Measurements from ENCODE around the gene GDI1. TPM values are rescaled to one million over a fixed set of nuclear protein-coding genes. Genes with fewer than 3 reads are reported as not detected.

The GDI1 gene
- total RNA-seq, 1 experiment from 2014 or later: 137 TPM

DNA sequence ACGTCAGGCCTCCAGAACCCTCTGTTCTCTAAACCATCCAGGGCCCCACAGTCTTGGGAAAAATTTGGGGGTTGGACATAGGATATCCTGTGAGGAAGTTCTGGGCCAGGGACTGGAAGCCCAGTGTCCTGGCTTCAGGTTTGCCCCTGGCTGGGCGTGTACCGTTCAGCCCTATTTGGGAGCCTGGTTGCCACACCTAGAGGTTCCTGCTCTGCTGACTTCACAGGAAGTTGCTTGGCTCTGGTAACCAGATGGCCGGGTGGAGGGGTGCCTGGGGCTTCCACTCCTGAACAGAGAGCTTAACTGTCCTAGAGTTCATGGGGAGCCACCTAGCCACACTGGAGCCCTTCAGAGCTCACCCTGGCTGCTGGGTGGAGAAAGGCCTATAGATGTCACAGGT, 24.5 kb upstream of the GDI1 start:
- H3K27me3 ChIP-seq (replicated peaks; ENCODE audit: insufficient read depth, low read depth, low read length, poor library complexity): no peaks in the 10 kb centered on the region
- H3K4me1 ChIP-seq (ENCODE audit: insufficient read depth, low read length, poor library complexity, severe bottlenecking): no peaks in the 10 kb centered on the region
- peak overlapping the region; percentile 79 for H3K4me3 ChIP-seq (ENCODE audit: low read depth, low read length, poor library complexity, severe bottlenecking)
- DNase-seq (ENCODE audit: low spot score): no peak
- no peak for TF ChIP-seq EZH2 (IDR thresholded peaks at IDR 0.05; ENCODE audit: borderline replicate concordance, low read depth, low read length, poor library complexity, severe bottlenecking)
- H3K36me3 ChIP-seq (ENCODE audit: insufficient read depth, low read length, poor library complexity, severe bottlenecking): no peaks in the 10 kb centered on the region
- H3K27ac ChIP-seq (ENCODE audit: low read depth, low read length, poor library complexity, severe bottlenecking): peak overlapping the region; percentile 30
- POLR2A ChIA-PET (ENCODE audit: low non-redundant PET): no interaction called here
- no peaks in the 10 kb centered on the region for H3K9me3 ChIP-seq (ENCODE audit: low read depth, low read length, poor library complexity, severe bottlenecking)
- CTCF ChIA-PET: no interaction called here
- BruUV-seq (replicated peaks): no TSS peak
- intact Hi-C loops (cut with micrococcal nuclease; ENCODE audit: unreplicated experiment): no loop called here

DNA sequence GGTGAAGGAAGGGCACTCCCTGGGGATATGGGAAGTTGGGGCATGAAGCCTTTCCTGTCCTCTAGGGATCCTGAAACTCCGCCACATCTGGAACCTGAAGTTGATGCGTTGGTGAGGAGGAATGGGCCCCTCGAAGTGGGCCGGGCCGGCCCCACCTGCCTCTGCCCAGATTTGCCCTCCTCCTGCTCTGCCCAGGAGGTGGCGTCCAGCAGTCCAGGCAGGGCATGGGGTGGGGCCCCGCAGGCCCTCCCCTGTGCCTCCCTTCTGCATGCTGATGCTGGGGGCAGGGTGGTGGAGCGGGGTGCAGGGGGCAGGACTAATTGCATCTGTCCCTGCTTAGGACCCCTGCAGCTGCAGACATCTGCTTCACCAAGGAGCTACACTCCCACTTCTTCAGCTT, 23.8 kb upstream of the GDI1 start:
- Histone ChIP-seq H3K9me3 (ENCODE audit: low read depth, low read length, poor library complexity, severe bottlenecking) (no peaks in the 10 kb centered on the region), H3K4me3 (ENCODE audit: low read depth, low read length, poor library complexity, severe bottlenecking) (no peak overlapping the region), H3K27me3 (replicated peaks; ENCODE audit: insufficient read depth, low read depth, low read length, poor library complexity) (no peaks in the 10 kb centered on the region), H3K4me1 (ENCODE audit: insufficient read depth, low read length, poor library complexity, severe bottlenecking) (no peaks in the 10 kb centered on the region), H3K36me3 (ENCODE audit: insufficient read depth, low read length, poor library complexity, severe bottlenecking) (no peaks in the 10 kb centered on the region), H3K27ac (ENCODE audit: low read depth, low read length, poor library complexity, severe bottlenecking) (no peak overlapping the region)
- intact Hi-C loops (cut with micrococcal nuclease; ENCODE audit: unreplicated experiment): no loop called here
- POLR2A ChIA-PET (ENCODE audit: low non-redundant PET): no interaction called here
- TF ChIP-seq, protein P1, sequence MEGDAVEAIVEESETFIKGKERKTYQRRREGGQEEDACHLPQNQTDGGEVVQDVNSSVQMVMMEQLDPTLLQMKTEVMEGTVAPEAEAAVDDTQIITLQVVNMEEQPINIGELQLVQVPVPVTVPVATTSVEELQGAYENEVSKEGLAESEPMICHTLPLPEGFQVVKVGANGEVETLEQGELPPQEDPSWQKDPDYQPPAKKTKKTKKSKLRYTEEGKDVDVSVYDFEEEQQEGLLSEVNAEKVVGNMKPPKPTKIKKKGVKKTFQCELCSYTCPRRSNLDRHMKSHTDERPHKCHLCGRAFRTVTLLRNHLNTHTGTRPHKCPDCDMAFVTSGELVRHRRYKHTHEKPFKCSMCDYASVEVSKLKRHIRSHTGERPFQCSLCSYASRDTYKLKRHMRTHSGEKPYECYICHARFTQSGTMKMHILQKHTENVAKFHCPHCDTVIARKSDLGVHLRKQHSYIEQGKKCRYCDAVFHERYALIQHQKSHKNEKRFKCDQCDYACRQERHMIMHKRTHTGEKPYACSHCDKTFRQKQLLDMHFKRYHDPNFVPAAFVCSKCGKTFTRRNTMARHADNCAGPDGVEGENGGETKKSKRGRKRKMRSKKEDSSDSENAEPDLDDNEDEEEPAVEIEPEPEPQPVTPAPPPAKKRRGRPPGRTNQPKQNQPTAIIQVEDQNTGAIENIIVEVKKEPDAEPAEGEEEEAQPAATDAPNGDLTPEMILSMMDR (conservative IDR thresholded peaks at IDR 0.05; ENCODE audit: low read depth, low read length): no peak
- no peak for TF ChIP-seq EZH2 (IDR thresholded peaks at IDR 0.05; ENCODE audit: borderline replicate concordance, low read depth, low read length, poor library complexity, severe bottlenecking)
- BruUV-seq (replicated peaks): no TSS peak
- no peak for DNase-seq (ENCODE audit: low spot score)
- CTCF ChIA-PET: no interaction called here

DNA sequence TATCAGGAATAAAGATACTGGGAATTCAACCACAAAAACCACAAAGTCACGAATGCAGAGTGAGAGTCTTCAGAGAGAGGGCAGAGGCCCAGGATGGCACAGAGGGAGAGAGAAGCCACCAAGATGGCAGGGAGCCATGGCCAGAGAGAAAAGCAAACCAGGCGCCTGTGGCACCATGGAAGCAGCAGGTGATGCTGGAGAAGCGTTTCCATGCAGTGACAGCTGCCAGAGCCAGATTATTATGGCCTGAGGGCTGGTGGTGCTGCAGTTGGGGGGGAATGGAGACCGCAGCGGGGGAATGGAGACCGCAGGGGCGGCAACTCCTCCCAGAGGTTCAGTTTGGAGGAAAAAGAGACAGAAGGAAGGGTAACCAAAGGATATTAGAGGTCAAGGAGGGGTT, 19.8 kb upstream of the GDI1 start:
- DNase-seq (ENCODE audit: low spot score): no peak
- Histone ChIP-seq H3K4me3 (ENCODE audit: low read depth, low read length, poor library complexity, severe bottlenecking) (no peak overlapping the region), H3K27me3 (replicated peaks; ENCODE audit: insufficient read depth, low read depth, low read length, poor library complexity) (no peaks in the 10 kb centered on the region), H3K4me1 (ENCODE audit: insufficient read depth, low read length, poor library complexity, severe bottlenecking) (no peaks in the 10 kb centered on the region), H3K9me3 (ENCODE audit: low read depth, low read length, poor library complexity, severe bottlenecking) (no peaks in the 10 kb centered on the region), H3K27ac (ENCODE audit: low read depth, low read length, poor library complexity, severe bottlenecking) (no peak overlapping the region), H3K36me3 (ENCODE audit: insufficient read depth, low read length, poor library complexity, severe bottlenecking) (no peaks in the 10 kb centered on the region)
- POLR2A ChIA-PET (ENCODE audit: low non-redundant PET): no interaction called here
- no TSS peak for BruUV-seq (replicated peaks)
- TF ChIP-seq, protein P1 (conservative IDR thresholded peaks at IDR 0.05; ENCODE audit: low read depth, low read length): no peak
- TF ChIP-seq EZH2 (IDR thresholded peaks at IDR 0.05; ENCODE audit: borderline replicate concordance, low read depth, low read length, poor library complexity, severe bottlenecking): no peak
- CTCF ChIA-PET: no interaction called here
- intact Hi-C loops (cut with micrococcal nuclease; ENCODE audit: unreplicated experiment): no loop called here

DNA sequence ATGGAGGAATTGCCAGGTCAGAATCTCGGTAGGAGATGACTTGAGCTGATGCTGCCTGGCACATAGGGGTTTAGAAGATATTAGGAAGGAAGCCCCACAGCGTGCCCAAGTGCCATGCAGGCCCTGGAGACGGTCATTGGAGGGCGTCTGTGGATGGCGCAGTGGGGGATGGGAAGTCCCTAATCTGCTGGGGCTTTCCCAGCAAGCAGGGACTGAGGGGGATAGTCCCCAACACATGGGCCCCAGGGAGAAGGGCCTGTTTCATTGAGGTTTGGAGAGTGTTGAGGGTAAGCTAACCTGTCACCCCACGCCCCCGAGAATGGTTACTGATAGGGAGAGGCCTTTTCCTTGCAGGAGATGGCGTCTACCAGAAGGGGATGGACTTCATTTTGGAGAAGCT, 17.8 kb upstream of the GDI1 start:
- no peak for DNase-seq (ENCODE audit: low spot score)
- TF ChIP-seq EZH2 (IDR thresholded peaks at IDR 0.05; ENCODE audit: borderline replicate concordance, low read depth, low read length, poor library complexity, severe bottlenecking): no peak
- TF ChIP-seq, protein P1 (conservative IDR thresholded peaks at IDR 0.05; ENCODE audit: low read depth, low read length): no peak
- ChIA-PET CTCF (no interaction called here), POLR2A (ENCODE audit: low non-redundant PET) (no interaction called here)
- Histone ChIP-seq H3K4me1 (ENCODE audit: insufficient read depth, low read length, poor library complexity, severe bottlenecking) (no peaks in the 10 kb centered on the region), H3K9me3 (ENCODE audit: low read depth, low read length, poor library complexity, severe bottlenecking) (no peaks in the 10 kb centered on the region), H3K36me3 (ENCODE audit: insufficient read depth, low read length, poor library complexity, severe bottlenecking) (no peaks in the 10 kb centered on the region), H3K27me3 (replicated peaks; ENCODE audit: insufficient read depth, low read depth, low read length, poor library complexity) (no peaks in the 10 kb centered on the region), H3K4me3 (ENCODE audit: low read depth, low read length, poor library complexity, severe bottlenecking) (no peak overlapping the region), H3K27ac (ENCODE audit: low read depth, low read length, poor library complexity, severe bottlenecking) (no peak overlapping the region)
- no TSS peak for BruUV-seq (replicated peaks)
- intact Hi-C loops (cut with micrococcal nuclease; ENCODE audit: unreplicated experiment): no loop called here

Data from A673 (cell line).